ENCODE results near the gene TMEM220. TPM values are rescaled to one million over a fixed set of nuclear protein-coding genes. Genes with fewer than 3 reads are reported as not detected.

Gene TMEM220
- total RNA-seq, 1 donor from 2014 or later, result 2.3 TPM

DNA sequence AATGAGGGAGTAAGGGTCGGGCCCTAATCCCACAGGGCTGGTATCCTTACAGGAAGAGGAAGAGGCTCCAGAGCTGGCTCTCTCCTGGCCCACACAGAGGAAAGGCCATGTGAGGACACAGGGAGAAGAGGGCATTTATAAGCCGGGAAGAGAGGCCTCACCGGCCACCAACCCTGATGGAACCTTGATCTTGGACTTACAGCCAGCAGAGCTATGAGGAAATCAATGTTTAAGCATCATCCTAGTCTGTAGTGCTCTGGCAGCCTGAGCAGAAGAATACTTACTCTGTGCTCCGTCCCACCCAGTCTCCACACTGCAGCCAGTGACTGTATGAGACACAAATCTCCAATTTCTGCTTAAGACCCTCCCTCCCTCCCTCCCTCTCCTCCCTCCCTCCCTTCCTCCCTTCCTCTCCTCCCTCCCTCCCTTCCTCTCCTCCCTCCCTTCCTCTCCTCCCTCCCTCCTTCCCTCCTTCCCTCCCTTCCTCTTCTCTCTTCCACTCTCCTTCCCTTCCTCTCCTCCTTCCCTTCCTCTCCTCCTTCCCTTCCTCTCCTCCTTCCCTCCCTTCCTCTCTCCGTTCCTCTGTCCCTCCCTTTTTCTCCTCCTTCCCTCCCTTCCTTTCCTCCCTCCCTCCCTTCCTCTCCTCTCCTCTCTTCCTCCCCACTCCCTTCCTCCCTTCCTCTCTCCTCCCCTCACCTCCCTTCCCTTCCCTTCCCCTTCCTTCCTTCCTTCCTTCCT, 8.9 kb upstream of the TMEM220 start:
- no peaks in the 10 kb centered on the region for H3K4me1 Mint-ChIP-seq (ENCODE audit: unreplicated experiment)
- no peak overlapping the region for H3K27ac Mint-ChIP-seq (ENCODE audit: unreplicated experiment)
- H3K36me3 Mint-ChIP-seq (ENCODE audit: low read depth, unreplicated experiment), result no peaks in the 10 kb centered on the region
- H3K4me3 Mint-ChIP-seq (ENCODE audit: unreplicated experiment), result no peak overlapping the region
- H3K27me3 Mint-ChIP-seq (ENCODE audit: unreplicated experiment), result peaks cover 1% of the 10 kb centered on the region
- DNase-seq (ENCODE audit: low spot score), result no peak
- TF ChIP-seq, protein P1, sequence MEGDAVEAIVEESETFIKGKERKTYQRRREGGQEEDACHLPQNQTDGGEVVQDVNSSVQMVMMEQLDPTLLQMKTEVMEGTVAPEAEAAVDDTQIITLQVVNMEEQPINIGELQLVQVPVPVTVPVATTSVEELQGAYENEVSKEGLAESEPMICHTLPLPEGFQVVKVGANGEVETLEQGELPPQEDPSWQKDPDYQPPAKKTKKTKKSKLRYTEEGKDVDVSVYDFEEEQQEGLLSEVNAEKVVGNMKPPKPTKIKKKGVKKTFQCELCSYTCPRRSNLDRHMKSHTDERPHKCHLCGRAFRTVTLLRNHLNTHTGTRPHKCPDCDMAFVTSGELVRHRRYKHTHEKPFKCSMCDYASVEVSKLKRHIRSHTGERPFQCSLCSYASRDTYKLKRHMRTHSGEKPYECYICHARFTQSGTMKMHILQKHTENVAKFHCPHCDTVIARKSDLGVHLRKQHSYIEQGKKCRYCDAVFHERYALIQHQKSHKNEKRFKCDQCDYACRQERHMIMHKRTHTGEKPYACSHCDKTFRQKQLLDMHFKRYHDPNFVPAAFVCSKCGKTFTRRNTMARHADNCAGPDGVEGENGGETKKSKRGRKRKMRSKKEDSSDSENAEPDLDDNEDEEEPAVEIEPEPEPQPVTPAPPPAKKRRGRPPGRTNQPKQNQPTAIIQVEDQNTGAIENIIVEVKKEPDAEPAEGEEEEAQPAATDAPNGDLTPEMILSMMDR (IDR thresholded peaks at IDR 0.05; ENCODE audit: unreplicated experiment), result no peak
- no peaks in the 10 kb centered on the region for H3K9me3 Mint-ChIP-seq (ENCODE audit: unreplicated experiment)

DNA sequence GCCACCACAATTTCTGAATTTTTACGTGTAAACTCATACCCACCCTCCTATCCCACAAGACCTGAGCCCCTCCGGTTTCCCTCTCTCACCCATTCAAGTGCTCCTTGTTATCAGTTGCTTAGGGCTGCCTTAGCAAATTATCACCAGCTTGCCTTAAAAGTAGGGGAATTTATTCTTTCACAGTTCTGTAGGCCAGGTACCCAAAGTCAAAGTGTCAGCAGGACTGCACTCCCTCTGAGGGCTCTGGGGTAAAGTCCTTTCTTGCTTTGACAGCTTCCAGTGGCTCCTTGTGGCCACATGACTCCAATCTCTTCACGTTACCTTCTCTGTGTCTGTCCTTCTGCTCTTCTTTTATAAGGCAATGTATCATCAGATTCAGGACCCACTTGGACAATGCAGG, 7.9 kb upstream of the TMEM220 start:
- TF ChIP-seq, protein P1 (IDR thresholded peaks at IDR 0.05; ENCODE audit: unreplicated experiment), result no peak
- H3K9me3 Mint-ChIP-seq (ENCODE audit: unreplicated experiment), result no peaks in the 10 kb centered on the region
- no peak overlapping the region for H3K4me3 Mint-ChIP-seq (ENCODE audit: unreplicated experiment)
- H3K27ac Mint-ChIP-seq (ENCODE audit: unreplicated experiment), result no peak overlapping the region
- no peaks in the 10 kb centered on the region for H3K36me3 Mint-ChIP-seq (ENCODE audit: low read depth, unreplicated experiment)
- H3K4me1 Mint-ChIP-seq (ENCODE audit: unreplicated experiment), result no peaks in the 10 kb centered on the region
- H3K27me3 Mint-ChIP-seq (ENCODE audit: unreplicated experiment), result no peaks in the 10 kb centered on the region
- DNase-seq (ENCODE audit: low spot score), result no peak

DNA sequence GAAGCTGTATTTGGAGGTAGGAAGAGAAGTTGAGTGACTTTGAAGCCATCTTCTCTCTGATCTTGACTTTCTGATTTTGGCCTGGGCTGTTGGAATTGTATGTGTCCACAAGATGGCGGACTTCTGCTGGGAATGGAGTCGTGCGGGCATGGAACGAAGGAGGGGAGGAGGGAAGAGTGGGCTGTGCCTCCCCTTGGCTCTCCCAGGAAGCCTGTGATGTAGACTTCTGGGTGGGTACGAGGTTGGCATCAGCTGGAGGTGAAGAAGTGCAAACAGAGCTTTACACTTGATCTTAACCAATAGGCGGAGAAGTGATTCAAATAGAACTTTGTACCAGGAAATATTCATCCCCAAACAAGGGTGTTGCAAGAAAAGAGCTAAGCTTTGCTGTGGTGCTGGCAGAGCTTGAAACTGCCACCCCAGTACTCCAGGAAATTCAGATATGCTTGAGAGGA, 7.4 kb upstream of the TMEM220 start:
- no peak overlapping the region for H3K27ac Mint-ChIP-seq (ENCODE audit: unreplicated experiment)
- no peak overlapping the region for H3K4me3 Mint-ChIP-seq (ENCODE audit: unreplicated experiment)
- H3K27me3 Mint-ChIP-seq (ENCODE audit: unreplicated experiment), result no peaks in the 10 kb centered on the region
- H3K36me3 Mint-ChIP-seq (ENCODE audit: low read depth, unreplicated experiment), result no peaks in the 10 kb centered on the region
- DNase-seq (ENCODE audit: low spot score), result peak; percentile 61
- no peaks in the 10 kb centered on the region for H3K9me3 Mint-ChIP-seq (ENCODE audit: unreplicated experiment)
- no peaks in the 10 kb centered on the region for H3K4me1 Mint-ChIP-seq (ENCODE audit: unreplicated experiment)
- TF ChIP-seq, protein P1 (IDR thresholded peaks at IDR 0.05; ENCODE audit: unreplicated experiment), result peak; percentile 68

DNA sequence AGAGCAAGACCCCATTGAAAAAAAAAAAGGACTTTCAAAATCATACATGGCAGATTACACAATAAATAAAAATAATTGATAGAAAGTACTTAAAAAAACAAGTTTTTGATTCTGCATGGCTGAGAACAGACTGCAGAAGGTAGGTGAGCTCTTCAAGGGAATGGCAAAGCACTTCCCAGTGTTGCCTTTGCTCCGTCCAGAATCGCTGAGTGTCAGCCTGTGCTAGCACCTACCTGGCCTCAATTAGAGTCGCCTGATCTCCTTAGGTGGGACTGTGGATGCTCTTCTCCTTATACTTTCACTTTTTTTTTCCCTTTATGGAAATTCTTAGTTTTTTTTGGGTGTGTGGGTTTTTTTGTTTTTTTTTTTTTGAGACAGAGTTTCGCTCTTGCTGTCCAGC, 6.0 kb upstream of the TMEM220 start:
- no peaks in the 10 kb centered on the region for H3K4me1 Mint-ChIP-seq (ENCODE audit: unreplicated experiment)
- TF ChIP-seq, protein P1 (IDR thresholded peaks at IDR 0.05; ENCODE audit: unreplicated experiment), result no peak
- H3K4me3 Mint-ChIP-seq (ENCODE audit: unreplicated experiment), result no peak overlapping the region
- H3K9me3 Mint-ChIP-seq (ENCODE audit: unreplicated experiment), result no peaks in the 10 kb centered on the region
- H3K36me3 Mint-ChIP-seq (ENCODE audit: low read depth, unreplicated experiment), result no peaks in the 10 kb centered on the region
- DNase-seq (ENCODE audit: low spot score), result no peak
- no peaks in the 10 kb centered on the region for H3K27me3 Mint-ChIP-seq (ENCODE audit: unreplicated experiment)
- H3K27ac Mint-ChIP-seq (ENCODE audit: unreplicated experiment), result no peak overlapping the region

DNA sequence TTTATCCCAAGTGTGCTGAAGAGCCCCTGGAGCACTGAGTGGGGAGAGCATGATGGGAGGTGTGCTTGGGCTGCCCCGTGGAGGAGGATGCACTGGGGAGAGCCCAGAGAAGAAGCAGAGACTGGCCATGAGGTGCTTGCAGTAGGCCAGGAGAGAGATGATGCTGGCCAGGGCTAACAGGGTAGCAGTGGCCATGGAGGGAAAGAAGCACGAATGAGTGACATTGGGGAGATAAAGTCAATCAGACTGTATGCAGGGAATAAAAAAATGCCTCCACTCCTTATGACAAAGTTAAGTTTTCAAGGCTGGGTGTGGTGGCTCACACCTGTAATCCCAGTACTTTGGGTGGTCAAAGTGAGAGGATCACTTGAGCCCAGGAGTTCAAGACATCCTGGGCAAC, 5.4 kb upstream of the TMEM220 start:
- no peak for DNase-seq (ENCODE audit: low spot score)

More for the DNA sequence above, 5.4 kb upstream of the TMEM220 start:
- Mint-ChIP-seq H3K4me1 (ENCODE audit: unreplicated experiment) (no peaks in the 10 kb centered on the region), H3K27ac (ENCODE audit: unreplicated experiment) (no peak overlapping the region), H3K4me3 (ENCODE audit: unreplicated experiment) (no peak overlapping the region), H3K9me3 (ENCODE audit: unreplicated experiment) (no peaks in the 10 kb centered on the region), H3K36me3 (ENCODE audit: low read depth, unreplicated experiment) (no peaks in the 10 kb centered on the region), H3K27me3 (ENCODE audit: unreplicated experiment) (no peaks in the 10 kb centered on the region)
- TF ChIP-seq, protein P1 (IDR thresholded peaks at IDR 0.05; ENCODE audit: unreplicated experiment), result no peak

Data from endothelial cell (in vitro differentiated cells).